ENCODE results near the gene OR5D13.

DNA sequence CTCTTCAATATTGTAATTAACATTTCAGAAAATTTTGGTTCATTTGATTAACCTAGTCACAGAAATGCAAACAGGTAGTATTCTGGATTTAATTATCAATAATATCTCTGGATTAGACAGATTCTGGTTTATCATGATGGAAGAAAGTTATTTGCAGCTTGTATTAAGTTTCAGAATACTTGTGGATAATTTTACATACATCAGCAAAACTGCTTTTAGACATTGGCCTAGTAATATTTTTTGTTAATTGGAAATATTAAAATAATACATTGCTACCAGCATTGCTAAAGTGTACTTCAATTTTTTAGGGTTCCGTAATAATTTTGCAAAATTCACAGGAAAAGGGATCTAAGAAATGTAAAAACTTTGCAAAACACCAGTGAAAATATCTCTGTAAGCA, 18.4 kb downstream of the OR5D13 start:
- TF ChIP-seq, protein P1, sequence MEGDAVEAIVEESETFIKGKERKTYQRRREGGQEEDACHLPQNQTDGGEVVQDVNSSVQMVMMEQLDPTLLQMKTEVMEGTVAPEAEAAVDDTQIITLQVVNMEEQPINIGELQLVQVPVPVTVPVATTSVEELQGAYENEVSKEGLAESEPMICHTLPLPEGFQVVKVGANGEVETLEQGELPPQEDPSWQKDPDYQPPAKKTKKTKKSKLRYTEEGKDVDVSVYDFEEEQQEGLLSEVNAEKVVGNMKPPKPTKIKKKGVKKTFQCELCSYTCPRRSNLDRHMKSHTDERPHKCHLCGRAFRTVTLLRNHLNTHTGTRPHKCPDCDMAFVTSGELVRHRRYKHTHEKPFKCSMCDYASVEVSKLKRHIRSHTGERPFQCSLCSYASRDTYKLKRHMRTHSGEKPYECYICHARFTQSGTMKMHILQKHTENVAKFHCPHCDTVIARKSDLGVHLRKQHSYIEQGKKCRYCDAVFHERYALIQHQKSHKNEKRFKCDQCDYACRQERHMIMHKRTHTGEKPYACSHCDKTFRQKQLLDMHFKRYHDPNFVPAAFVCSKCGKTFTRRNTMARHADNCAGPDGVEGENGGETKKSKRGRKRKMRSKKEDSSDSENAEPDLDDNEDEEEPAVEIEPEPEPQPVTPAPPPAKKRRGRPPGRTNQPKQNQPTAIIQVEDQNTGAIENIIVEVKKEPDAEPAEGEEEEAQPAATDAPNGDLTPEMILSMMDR (conservative IDR thresholded peaks at IDR 0.05; ENCODE audit: low read length): no peak
- TF ChIP-seq EZH2phosphoT487 (IDR thresholded peaks at IDR 0.05; ENCODE audit: borderline replicate concordance): no peak

Measured in Loucy (cell line).